Measurements from ENCODE around the gene HRH1. TPM values are rescaled to one million over a fixed set of nuclear protein-coding genes. Genes with fewer than 3 reads are reported as not detected.

HRH1 gene
- total and polyA plus RNA-seq, 11 donors: 0.40 to 4.3 (median 1.3) TPM

- Histone ChIP-seq H3K9me3 (no peaks in the 10 kb centered on the region), H3K4me3 (peak overlapping the region in 6 of 12 donors; percentile 47 to 68 (median 60)), H3K4me1 (peaks cover 0 to 64% (median 10%) of the 10 kb centered on the region in 12 donors), H3K36me3 (no peaks in the 10 kb centered on the region), H3K27ac (no peak overlapping the region), H3K27me3 (peaks cover 0 to 24% (median 10%) of the 10 kb centered on the region in 9 donors)
- TF ChIP-seq POLR2A (IDR thresholded peaks at IDR 0.05): no peak
- no peak for TF ChIP-seq CTCF (IDR thresholded peaks at IDR 0.05)
- WGBS, 4 donors: 64 to 73% (median 68%) methylated on average over 4 of the region's 4 CpGs
- intact Hi-C loops (cut with DNase I): loop anchor here (5.0 to 10.0 kb wide), 5 partner anchors 46 to 181 kb away; no protein-coding TSS in a partner anchor
- DNase-seq (no peak), ATAC-seq (no peak)
These were observed 1.7 kb downstream of the HRH1 start for GRCh38 chr3:11156026-11156410.

GRCh38 chr3:11157421-11157820 is 3.1 kb downstream of the HRH1 start:
- H3K36me3 ChIP-seq: no peaks in the 10 kb centered on the region
- no peak overlapping the region for H3K4me3 ChIP-seq
- DNase-seq (no peak), ATAC-seq (no peak)
- 83 to 90% (median 83%) methylated on average over 6 to 7 of the region's 7 CpGs for WGBS, 4 donors
- peaks cover 0 to 56% (median 10%) of the 10 kb centered on the region in 12 donors for H3K4me1 ChIP-seq
- peaks cover 0 to 29% (median 10%) of the 10 kb centered on the region in 9 donors for H3K27me3 ChIP-seq
- no peak for TF ChIP-seq CTCF (IDR thresholded peaks at IDR 0.05)
- TF ChIP-seq POLR2A (IDR thresholded peaks at IDR 0.05): no peak
- no peaks in the 10 kb centered on the region for H3K9me3 ChIP-seq
- intact Hi-C loops (cut with DNase I): loop anchor here (5.0 to 10.0 kb wide), 5 partner anchors 45 to 180 kb away; no protein-coding TSS in a partner anchor
- H3K27ac ChIP-seq: no peak overlapping the region

GRCh38 chr3:11159421-11159904 is 5.2 kb downstream of the HRH1 start:
- H3K9me3 ChIP-seq: no peaks in the 10 kb centered on the region
- 46 to 56% (median 48%) methylated on average over 5 of the region's 5 CpGs for WGBS, 4 donors
- DNase-seq (peak in 1 of 5 donors; percentile 70), ATAC-seq (peak in 3 of 4 donors; percentile 22 to 70 (median 69))
- peaks cover 0 to 50% (median 10%) of the 10 kb centered on the region in 12 donors for H3K4me1 ChIP-seq
- TF ChIP-seq POLR2A (IDR thresholded peaks at IDR 0.05) (no peak), CTCF (IDR thresholded peaks at IDR 0.05) (no peak)
- peak overlapping the region in 2 of 12 donors; percentile 40 to 64 for H3K27ac ChIP-seq
- peaks cover 0 to 28% (median 8%) of the 10 kb centered on the region in 9 donors for H3K27me3 ChIP-seq
- no peaks in the 10 kb centered on the region for H3K36me3 ChIP-seq
- H3K4me3 ChIP-seq: no peak overlapping the region
- intact Hi-C loops (cut with DNase I): loop anchor here (5.0 to 10.0 kb wide), 5 partner anchors 43 to 178 kb away; no protein-coding TSS in a partner anchor

- Histone ChIP-seq H3K36me3 (no peaks in the 10 kb centered on the region), H3K9me3 (no peaks in the 10 kb centered on the region), H3K4me1 (peaks cover 0 to 29% (median 0%) of the 10 kb centered on the region in 12 donors), H3K27me3 (peaks cover 0 to 8% (median 0%) of the 10 kb centered on the region in 9 donors), H3K4me3 (no peak overlapping the region), H3K27ac (no peak overlapping the region)
- WGBS, 4 donors: 84 to 89% (median 87%) methylated on average over 7 of the region's 7 CpGs
- intact Hi-C loops (cut with DNase I): no loop called here
- TF ChIP-seq POLR2A (IDR thresholded peaks at IDR 0.05): no peak
- no peak for TF ChIP-seq CTCF (IDR thresholded peaks at IDR 0.05)
- no peak for DNase-seq
- no peak for ATAC-seq
These were observed 7.4 kb downstream of the HRH1 start for GRCh38 chr3:11161666-11162065.

Data from heart left ventricle (tissue), 16 donors.